HG03135 (cell line): ENCODE results near the gene PCDHAC1.
"Not testable (repeated sequence)": the region's sequence is repeated elsewhere in the genome, so short reads cannot be mapped to it uniquely, and the experiment has no call there.

Experiments
- ATAC-seq: cut with Tn5 transposase; IDR thresholded peaks from one replicate; pipeline ENCODE4 v1.9.1; 2021; ENCODE audit warnings: mild to moderate bottlenecking, moderate library complexity; ENCODE audit not compliant: unreplicated experiment

The PCDHAC1 gene

GRCh38 chr5:140925806-140926442 is at the start of gene PCDHAC1:
PCDHAC1 (plus strand) TSS chr5:140926299; CDS start chr5:140926893, 594 bp downstream.
- ATAC-seq = no peak

- not testable (repeated sequence) for ATAC-seq
These were observed 49.4 kb upstream of the PCDHAC1 start for GRCh38 chr5:140876541-140877261.

GRCh38 chr5:140877262-140877581 is 48.9 kb upstream of the PCDHAC1 start:
- ATAC-seq = no peak

- no peak for ATAC-seq
These were observed 44.1 kb upstream of the PCDHAC1 start, which contains the start of gene PCDHA13 for GRCh38 chr5:140881889-140882590. PCDHA13 (plus strand) TSS chr5:140882124; CDS start chr5:140882269, 145 bp downstream.

- no peak for ATAC-seq
These were observed 43.6 kb upstream of the PCDHAC1 start for GRCh38 chr5:140882591-140882899.

- no peak for ATAC-seq
These were observed 42.7 kb upstream of the PCDHAC1 start for GRCh38 chr5:140883373-140883772.

- ATAC-seq = no peak
These were observed 42.0 kb upstream of the PCDHAC1 start for GRCh38 chr5:140883927-140884697.

- no peak for ATAC-seq
These were observed 9.8 kb upstream of the PCDHAC1 start for GRCh38 chr5:140916325-140916724.

- ATAC-seq = no peak
These were observed 2.5 kb upstream of the PCDHAC1 start for GRCh38 chr5:140923601-140924000.

- no peak for ATAC-seq
These were observed 536 bp downstream of the PCDHAC1 start for GRCh38 chr5:140926443-140927227.

GRCh38 chr5:140927228-140927573 is 1.1 kb downstream of the PCDHAC1 start:
- ATAC-seq = no peak

- ATAC-seq = no peak
These were observed 9.0 kb downstream of the PCDHAC1 start for GRCh38 chr5:140934964-140935606.

GRCh38 chr5:140946578-140946977 is 20.5 kb downstream of the PCDHAC1 start:
- no peak for ATAC-seq

GRCh38 chr5:140951636-140952035 is 25.5 kb downstream of the PCDHAC1 start:
- no peak for ATAC-seq

- ATAC-seq = no peak
These were observed 27.1 kb downstream of the PCDHAC1 start for GRCh38 chr5:140953234-140953633.

GRCh38 chr5:140962190-140962589 is 36.1 kb downstream of the PCDHAC1 start:
- ATAC-seq = no peak

GRCh38 chr5:140964356-140964755 is 38.3 kb downstream of the PCDHAC1 start:
- no peak for ATAC-seq

- no peak for ATAC-seq
These were observed 39.8 kb downstream of the PCDHAC1 start for GRCh38 chr5:140965905-140966292.

GRCh38 chr5:140966293-140967225 is 40.5 kb downstream of the PCDHAC1 start, which contains the start of gene PCDHAC2:
PCDHAC2 (plus strand) TSS chr5:140966476; CDS start chr5:140966767, 291 bp downstream.
- ATAC-seq = no peak
